Measurements from ENCODE around the gene POU4F1.

POU4F1 gene

DNA sequence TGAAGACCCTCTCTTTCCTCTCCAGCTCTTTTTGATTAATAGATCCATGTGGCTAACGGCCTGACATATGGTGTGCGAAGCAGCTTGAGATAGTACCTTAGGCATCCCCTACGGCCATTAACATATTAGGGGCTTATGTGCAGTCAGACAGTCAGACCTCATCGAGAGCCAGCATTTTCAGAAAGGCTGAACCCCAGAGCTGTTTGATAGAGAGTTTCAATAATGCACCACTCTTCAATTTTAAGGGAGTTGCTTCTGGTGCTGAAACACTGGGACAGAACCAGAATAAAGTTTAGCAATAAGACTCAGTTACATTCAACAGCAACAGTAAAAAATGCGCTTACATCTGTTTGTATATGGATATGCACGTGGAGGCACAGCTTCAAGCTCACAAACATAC, 10.8 kb downstream of the POU4F1 start:
- DNase-seq (ENCODE audit: low read depth in 2 of 2), result no peak

- no peak for DNase-seq (ENCODE audit: low read depth in 2 of 2)
Measured at GRCh38 chr13:78589206-78589605, 14.1 kb downstream of the POU4F1 start.

GRCh38 chr13:78587395-78587794, 16.0 kb downstream of the POU4F1 start:
- DNase-seq (ENCODE audit: low read depth in 2 of 2), result no peak

- DNase-seq (ENCODE audit: low read depth in 2 of 2), result no peak
Measured at GRCh38 chr13:78586706-78587105, 16.6 kb downstream of the POU4F1 start.

- no peak for DNase-seq (ENCODE audit: low read depth in 2 of 2)
Measured at GRCh38 chr13:78576261-78576660, 27.1 kb downstream of the POU4F1 start.

DNA sequence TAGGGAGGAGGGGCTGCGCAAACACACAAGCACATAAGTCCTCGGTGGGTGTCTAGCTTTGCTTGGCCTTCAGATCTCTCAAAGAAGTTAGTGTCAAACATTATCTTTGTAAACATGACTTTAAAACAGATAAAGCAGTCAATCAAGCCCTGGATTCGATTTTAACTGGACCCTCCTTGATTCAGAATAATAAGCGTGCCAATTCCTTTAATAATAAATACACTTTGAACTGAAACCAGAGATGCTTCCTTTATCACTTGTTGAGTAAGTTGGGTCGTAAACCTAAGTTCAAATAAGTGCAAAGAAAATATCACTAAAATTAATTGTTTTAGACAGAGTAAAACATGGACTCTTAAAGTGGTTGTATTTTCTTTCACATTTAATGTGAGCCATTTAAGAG, 30.9 kb downstream of the POU4F1 start:
- no peak for DNase-seq (ENCODE audit: low read depth in 2 of 2)

DNA sequence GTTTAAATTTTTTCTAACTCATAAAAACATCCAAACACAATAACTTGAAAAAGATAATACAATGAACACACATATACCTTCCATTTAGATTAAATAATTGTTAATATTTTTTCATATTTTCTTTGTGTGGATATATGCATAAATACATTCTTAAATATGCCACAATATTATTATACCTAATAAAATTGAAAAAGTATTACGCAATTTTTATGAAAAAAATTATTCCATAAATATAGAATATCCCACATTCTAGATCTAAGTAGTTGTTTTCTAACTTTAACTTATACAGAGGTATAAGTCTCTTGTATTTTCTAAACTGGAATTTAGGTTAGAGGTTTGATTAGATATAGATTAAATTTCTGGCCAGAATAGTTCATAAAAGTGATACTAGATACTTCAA, 34.3 kb downstream of the POU4F1 start:
- no peak for DNase-seq (ENCODE audit: low read depth in 2 of 2)

GRCh38 chr13:78566631-78567030, 36.7 kb downstream of the POU4F1 start:
- no peak for DNase-seq (ENCODE audit: low read depth in 2 of 2)

DNA sequence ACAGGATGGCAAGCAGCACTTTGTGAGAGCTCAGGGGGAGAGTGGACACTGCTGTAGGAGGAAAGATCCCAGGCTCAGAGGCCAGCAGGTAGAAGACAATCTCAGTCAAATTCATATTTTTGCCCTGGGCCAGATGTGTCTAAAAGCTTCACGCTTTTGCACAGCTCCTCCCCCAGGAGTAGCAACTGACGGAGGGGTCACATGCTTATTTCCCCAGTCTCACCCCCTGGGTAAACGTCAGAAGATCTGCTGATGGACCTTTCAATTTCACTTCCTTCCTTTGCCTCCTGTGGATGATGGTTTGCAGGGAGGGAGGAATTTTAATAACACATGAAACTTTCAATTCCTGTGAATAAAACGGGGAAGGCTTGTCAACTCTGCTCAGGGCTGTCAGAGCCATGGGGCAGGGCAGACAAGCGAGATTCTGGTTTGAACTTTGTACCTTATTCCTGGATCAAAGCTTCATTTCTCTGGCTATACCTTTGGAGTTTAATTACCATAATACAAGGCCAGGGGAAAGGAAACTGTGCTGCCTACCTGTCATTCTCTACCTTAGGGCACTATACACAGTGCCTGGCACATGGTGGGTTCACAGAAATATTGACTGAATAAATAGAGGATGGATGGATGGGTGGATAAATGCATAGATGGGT, 41.0 kb downstream of the POU4F1 start:
- no peak for DNase-seq (ENCODE audit: low read depth in 2 of 2)

Data from stimulated activated CD4-positive, alpha-beta T cell treated with anti-CD3 and anti-CD28 coated beads, Interleukin-4, amount 100 ng/mL, for 48 hours (primary cell).